Cerebellar cortex (tissue), 1 donor: Measurements from ENCODE around the gene NOS1AP.

ENCODE experiments used
- DNase-seq: peaks from one replicate; pipeline ENCODE4 v3.0.0-alpha.2; 2015; ENCODE audit warnings: low spot score

The NOS1AP gene

DNA sequence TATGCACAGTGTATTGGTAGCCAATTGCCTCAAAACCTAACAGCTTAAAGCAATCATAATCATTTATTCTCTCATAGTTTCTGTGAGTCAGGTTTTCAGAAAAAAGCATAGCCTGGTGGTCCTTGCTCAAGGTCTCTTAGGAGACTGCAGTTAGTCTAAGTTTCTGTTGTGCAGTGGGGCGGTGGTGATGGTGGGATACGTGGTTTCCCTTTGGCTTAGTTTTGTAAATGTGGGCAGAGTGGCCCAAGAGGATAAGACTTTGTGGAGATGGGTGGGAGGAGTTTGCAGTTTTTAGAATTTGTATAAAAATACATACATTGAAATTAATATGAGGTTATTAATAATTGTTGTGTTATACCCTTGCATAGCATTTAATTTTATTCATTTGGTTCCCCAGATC, 68.6 kb downstream of the NOS1AP start:
- no peak for DNase-seq

DNA sequence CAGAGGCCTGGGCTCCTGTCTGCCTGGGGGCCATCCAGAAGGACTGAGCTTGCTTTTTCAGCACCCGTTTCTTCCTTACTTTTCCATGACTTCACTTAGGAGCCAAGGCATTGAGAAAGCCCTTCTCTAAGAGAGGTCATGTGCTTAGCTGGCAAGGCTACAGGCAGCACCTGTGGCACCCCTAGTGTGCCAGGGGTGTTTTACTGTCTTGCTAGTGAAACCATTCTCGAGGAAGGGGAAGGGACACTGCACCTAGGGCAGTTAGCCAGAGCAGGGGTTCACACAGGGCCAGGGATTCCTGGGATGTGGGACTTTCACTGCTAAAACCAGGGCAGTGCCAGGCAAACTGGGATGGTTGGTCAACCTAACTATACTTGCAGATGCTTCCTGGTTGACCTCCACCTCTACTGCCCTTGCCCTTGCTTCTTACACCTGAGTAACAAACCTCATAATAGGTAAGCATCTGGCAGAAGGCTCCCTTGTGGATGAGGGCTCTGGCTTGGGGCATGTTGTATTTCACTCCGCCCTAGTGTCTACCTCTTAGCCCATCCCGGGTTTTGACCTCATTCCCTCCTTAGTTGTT, 69.2 kb downstream of the NOS1AP start:
- no peak for DNase-seq

DNA sequence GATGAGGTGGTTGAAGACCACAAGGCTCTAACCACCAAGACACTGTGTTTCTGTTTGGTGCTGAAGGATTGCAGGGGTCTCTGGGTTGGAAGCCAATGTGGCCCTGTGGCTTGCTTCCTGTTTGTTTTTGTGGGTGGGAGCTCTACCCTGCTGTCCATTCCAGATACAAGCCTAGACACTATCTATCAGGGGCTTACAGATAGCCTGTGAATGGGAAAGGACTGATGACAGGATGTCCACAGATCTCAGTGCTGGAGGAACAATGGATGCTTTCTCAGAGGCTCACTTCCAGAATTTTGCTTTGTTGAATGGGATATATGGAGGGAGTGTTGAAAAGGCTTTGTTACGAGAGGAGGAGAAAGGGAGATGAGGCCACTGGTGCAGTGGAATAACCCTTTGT, 69.7 kb downstream of the NOS1AP start:
- DNase-seq = no peak

DNA sequence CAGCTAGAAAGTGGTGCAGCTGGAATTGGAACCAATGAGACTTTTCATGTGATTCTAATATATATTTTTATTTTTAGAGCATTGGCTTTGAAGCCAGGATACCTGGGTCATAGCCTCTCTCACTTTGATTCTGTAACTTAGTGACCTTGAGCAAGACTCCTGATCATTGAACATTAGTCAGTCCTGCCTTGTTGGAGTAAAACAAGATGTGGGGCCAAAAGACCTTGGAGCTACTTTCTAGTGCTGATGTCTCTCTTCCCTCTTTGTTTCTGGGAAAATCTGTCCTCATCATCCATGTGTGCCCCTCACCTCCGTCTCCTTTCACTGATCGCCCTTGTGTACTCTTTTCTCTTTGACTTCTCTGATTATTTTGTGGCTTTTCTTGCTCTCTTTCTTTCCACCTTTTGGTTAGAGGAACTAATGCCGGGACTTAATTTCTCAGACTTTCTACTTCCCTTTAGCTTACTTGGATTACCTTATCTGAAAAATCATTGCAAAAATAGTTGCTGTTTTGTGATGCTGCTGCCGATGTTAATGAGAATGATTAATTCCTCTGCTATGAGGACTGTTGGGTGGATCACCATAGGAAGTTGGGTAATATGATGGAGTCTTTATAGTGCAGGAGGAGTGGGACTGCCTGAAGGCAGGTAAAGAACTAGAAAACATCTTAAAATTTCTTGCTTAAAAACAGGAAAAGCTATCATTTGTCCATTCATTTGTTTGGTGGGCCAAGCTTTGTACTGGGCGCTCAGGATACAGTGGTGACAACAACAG, 72.0 kb downstream of the NOS1AP start:
- no peak for DNase-seq

DNA sequence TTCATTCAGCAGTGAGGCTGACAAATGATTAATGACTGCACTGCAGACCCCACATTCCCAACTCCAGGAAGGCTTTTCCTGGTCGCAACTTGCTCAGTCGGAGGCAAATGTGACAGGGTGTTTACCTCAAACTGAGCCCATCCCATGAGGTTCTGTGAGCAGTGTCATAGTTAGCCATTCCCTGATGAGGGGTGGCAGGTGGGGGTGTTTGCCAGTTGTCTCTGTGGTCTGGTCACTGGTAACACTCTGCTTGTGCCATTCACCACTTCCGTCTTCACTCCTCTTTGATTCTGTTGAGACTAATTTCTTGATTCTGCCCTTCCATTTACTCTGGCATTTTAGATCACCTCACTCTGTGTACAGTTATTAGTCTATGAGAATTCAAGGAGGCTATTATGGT, 73.5 kb downstream of the NOS1AP start:
- no peak for DNase-seq

DNA sequence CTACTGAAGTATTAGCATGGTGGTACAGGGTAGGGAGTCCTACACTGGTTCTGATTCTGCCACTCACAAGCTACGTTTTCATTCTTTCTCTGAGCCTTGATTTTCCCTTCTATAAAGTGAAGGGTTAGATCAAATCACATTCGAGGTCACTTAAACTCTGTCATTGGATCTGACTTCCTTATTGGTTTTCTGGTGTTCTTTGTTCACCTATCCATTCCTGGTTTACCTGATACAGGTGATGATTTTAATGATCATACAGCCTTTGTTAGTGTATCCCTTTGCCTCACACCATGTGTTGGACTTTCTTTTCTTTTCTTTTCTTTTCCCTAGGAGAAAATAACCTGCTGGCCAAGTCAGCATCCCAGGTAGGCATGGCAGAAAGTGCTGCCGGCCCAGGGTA, 74.8 kb downstream of the NOS1AP start:
- DNase-seq = no peak

DNA sequence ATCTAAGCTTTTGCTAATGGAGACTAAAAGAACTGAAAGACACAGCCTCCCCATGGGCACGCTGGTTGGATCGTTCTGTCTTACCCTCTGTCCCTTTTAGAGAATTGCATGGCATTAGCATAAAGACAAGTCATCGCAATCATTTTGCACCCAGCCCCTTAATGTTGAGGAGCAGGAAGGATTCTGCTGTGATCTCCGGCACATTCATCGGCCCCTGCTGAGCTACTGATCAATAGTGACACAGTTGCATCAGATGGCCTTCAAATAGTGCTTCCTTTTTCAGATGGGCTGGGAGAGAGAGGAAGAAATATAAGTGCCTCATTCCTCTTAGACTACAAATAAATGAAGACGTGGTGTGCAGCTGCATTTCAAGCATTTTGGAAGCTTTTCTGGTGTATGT, 75.4 kb downstream of the NOS1AP start:
- DNase-seq = no peak

DNA sequence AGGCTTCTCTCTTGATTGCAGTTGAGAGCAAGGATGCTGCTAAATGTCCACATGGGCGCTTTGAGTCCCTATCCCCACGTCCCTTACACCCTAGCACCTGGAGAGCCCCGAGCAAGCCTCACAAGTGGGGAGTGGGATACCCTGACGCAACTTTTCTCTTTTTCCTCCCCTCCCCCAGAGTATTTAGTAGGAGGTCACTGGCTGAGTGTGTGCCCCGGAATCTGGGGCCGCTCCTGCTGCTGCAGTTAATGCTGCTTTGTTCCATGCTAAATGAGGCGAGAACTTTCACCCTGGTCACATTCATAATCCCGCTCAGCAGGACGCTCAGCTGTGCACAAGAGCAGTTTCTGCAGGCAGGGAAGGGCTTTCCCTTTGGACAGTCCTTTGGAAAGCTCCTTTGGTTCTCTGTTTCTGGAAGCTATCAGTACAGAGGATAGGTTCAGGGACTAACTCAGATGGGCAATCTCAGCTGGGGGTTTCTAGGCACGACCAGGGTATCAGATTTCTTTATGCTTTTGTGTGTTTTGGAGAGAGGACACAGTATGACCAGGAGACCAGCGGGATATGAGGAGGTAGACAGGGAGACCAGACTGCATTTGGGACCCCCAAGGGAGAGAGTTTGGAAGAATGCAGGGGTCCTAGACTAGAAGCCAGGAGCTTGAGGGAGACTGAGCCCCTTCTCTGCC, 75.9 kb downstream of the NOS1AP start:
- DNase-seq = peak; percentile 63

DNA sequence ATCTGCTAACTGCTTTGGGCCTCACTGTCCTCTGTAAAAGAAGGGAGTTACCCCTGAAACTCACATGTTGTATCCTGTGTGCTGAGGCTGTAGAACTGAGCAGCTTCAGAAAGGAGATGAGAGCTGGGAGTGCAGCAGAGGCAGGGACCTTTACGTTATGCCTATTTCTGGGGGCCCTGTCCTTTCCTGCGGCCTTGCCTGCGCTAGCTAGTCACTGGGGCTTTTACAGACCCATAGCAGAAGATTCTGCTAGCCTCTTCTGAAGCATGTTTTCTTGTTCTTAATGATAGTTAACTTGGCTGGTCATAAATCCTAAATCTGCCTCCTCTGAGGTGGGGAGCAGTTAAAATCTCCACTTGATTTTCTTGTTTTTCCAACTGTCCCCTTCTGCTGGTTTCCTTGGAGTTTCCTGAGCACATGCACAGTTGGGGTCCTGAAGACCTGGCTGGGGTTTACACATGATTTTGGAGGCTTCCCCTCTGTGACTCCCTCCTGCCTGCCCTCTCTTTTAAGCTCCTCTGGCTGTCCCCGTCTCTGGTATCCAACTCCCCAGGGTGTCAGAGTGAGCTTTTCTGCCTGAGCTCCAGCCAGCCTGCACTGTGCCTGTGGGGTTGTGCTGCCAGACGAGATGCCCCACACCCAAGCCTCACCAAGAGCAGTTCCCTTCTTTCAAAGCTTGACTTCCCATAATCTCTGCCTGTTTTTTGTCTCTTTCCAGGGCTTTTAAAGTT, 76.6 kb downstream of the NOS1AP start:
- no peak for DNase-seq

DNA sequence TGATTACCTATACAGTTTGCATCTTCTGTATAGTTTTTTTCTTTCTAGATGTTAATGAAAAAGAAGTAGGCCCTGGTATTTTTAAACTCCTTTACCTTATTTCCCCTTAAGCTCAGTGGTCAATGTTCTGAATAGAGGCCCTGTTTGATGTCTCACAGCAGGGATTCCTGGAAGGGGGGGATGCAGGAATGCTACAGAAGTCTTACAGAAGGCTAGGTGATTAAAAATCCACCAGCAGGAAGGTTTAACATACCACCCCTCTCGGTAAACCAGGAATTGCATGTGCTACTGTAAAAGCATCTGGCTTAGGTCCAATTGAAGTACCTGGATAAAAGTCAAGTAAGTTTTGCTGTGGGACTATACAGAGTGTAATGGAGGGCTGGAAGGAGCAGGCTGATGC, 78.3 kb downstream of the NOS1AP start:
- no peak for DNase-seq

DNA sequence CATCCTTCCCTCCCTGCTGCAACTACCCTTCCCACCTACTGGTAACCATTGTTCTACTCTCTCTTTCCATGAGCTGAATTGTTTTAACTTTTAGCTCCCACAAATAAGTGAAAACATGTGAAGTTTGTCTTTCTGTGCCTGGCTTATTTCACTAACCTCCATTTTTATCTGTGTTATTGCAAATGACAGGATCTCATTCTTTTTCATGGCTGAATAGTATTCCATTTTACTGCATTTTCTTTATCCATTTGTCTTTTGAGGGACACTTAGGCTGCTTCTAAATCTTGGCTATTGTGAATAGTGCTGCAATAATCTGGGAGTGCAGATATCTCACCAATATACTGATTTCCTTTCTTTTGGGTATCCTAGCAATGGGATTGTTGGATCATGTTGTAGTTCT, 80.6 kb downstream of the NOS1AP start:
- DNase-seq = no peak

DNA sequence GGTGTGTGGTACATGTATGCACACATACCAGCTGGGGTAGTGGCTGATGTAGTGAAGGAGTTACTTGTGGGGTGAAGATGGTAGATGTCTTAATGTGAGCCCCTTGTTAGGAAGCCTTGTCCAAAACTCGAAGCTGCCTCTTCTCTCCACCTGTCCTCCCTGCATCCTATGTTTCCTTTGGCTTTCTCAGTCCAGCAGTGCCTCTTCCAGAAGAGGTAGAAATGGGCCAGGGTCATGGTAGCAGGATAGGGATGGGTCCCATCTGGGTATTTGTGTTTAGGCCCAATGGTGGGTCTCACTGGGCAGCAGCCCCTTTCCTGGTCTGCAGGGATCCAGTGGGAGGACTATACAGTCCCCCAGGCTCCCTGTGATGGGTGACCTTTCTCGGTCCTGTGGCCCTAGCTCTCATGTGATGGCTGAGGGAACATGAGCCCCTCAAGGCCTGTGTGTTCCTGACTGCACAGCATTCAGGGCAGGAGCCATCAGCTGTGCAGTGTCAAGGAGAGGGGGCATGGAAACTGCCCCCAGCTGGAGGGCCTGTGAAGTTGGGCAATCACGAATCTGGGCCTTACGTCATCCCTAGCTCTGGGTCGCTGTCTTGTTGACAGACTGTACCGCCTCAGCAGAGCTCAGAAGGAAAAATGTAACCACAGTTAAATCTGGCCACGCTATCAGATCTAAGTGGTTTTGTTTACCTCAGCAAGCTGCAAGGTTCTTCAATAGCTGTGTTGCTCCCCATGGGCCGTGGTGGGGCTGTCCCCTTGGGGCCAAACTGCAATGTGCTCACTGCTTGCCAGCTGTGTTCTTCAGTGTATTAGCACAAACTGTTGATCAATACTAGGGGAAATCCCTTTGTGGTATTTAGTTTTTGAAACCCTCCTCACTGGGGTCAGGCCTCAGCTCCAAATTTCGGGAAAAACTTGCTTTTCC, 82.7 kb downstream of the NOS1AP start:
- DNase-seq = no peak

DNA sequence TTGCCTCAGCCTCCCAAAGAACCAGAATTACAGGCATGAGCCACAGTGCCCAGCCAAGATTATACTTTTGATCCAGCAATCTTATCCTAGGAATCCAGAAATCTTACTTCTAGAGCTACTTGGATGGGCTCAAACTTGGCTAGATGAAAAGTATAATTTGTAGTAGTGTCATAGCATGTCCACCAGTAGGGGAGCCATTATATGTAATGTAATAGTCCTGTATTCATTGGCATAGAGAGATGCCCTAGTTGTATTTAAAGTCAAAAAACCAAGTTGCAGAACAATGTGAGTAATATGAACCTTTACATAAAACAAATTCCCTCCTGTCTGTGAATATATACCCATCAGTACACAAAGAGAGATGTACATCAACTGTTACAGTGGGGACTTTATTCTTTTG, 83.9 kb downstream of the NOS1AP start:
- DNase-seq = no peak

DNA sequence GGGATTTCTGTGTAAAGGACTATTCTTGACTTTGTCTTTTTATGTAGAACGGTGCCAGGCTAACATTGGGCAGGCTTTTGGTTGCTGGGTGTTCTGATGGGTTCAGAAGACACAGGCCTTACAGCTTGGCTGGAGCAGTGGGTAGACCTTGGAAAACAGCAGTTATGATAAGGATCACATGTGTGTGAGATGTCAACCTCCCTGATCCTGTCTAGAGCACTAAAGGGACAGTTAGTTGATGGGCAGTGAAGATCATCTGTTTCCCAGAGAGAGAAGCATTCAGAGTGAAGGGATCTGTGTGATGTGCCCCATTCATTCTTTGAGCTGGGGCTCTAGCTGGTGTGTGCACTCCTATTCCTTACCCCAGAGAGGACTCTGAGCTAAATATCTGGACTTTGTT, 88.0 kb downstream of the NOS1AP start:
- no peak for DNase-seq

DNA sequence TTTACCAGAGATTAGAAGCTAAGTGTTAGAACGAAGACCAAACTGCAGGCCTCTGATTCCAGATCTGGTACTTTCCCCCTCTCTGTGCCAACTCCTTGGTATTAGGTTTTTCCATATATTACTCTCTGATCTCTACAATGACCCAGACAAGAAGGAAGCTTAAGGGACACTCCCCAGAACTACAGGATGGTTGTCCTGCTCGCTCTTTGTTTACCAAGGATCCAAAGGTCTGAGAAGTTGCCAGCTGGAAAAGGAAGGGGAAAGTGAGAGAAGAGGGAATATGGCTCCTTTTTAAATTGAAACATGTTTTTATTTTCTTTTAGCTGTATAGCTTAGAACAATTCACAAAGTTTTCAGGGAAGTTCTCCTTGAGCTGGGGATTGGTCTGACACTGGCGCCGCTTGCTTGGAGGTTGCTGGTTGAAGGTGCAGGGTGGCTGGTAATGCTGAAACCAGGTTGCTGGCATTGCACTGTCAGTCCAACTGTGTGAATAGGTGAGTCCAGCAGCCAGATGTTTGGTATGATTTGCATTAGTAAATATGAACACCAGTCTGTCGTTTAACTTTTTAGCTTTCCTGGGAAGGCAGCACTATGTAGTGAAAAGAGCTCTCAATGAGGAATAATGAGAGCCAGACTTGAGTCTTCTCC, 89.3 kb downstream of the NOS1AP start:
- no peak for DNase-seq

DNA sequence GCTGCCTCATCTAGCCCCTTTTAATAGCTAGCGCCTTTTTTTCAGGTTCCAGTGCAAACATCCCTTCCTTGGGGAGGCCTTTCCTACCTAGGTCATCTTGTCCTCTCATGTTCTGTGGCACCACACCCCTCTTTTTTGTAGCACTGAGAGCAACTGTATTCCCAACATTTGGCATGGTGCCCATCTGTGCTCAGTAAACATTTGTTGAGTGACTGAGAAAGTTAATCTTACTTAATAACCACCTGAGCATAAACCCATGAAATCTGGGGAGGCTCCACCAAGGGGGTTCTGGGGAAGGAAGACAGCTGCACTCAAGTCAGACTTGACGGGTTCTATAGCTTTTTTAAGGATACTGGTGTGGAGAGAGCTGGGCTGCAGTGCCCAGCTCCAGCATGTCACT, 90.0 kb downstream of the NOS1AP start:
- no peak for DNase-seq

DNA sequence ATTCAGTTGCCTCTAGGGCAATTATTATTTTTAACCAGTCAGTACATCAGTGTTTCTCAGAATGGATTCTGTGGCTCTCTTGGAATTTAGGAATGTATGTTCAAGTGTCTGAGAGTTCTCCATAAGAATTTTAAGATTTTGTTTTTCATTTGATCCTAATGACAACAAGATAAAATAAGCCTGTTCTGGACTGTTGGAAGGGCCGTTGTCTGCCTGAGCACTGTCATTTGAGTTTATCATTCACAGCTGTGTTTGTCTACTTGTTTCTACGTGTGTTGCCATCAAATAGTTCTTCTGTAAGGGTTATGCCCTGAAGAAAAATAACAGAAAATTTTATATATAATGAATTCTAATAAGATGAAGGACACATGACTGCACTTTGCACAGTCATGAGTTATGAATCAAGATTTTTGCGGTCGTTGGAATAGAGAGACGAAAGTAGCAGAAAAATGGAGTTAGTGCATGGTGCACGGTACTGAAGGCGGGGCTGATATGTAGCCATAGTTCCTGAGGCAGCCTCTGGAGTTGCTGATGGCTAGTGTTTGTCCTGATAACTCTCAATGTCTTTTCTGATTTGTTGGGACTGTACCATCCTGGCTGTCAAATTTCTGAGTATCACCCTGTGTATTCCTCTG, 92.5 kb downstream of the NOS1AP start:
- DNase-seq = no peak

DNA sequence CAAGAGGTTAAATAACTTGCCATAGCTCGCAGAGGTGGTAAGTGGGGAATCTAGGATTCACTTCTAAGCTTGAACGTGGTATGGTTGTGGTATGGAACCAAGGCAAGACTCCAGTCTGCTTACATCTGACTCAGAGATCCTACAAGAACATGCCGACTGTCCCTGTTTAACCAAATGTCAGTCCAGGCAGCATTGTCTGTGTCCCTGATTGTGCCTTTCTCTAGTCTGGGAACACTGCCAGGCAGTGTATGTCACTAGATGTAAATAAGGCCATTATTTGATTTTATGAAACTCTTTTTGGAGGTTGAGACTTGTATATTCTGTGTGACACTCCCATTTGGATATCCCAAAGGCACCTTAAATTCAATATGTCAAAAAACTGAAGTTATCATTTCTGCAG, 96.0 kb downstream of the NOS1AP start:
- no peak for DNase-seq

DNA sequence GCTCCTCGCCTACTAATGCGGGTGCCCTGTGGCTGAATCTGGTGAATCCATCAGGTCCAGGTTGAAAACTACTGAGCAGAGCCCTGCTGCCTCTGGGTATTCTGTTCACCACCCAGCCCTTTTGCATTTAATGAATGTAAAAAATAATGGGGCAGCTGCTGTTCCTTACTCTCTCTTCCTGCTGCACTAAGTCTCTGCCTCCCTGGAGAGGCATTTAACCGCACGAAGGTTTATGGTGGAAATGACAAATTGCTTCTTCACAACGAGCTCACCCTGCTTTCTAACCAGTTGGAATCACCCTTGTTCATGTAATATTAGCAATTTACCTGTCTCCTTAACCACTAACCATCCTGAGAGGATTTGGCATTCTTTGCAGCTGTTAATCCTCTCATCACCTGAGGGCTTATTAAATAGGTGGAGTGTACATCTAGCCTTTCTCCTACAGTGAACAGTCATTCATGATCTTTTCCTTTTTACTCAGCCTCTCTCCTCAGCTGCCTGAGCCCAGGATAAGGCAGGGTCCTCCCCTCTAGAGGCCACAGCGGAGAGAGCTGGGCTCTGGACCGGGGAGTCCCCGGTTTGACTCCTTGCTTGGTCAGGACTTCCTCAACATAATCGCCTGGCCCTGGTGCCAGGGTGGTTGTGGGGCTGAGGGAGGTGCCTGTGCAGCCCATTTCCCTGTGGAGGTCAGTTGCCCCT, 97.6 kb downstream of the NOS1AP start:
- DNase-seq = no peak

DNA sequence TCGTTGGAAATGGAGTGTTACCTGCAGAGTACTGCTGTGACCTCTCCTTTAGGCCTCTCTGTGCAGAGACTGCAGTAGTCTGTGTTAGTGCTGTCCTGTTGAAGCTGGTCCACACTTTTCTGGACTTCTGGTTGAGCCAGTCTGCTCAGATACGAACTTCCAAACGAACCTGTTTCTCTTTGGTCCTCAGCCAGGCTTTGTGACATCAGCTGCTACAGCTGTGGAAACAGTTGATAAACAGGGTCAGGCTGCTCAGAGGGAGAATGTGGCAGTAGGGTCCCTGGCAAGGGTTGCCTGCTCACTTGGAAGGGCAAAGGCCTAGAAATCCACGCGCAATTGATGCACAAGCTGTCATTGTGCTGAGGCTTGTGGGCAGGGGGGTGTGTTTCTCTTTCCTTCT, 98.8 kb downstream of the NOS1AP start:
- no peak for DNase-seq
